ENCODE results near the gene NEAT1.
A peak's percentile ranks its signal among the peaks of the same experiment; 100 is the strongest.

- TF ChIP-seq, protein P1, sequence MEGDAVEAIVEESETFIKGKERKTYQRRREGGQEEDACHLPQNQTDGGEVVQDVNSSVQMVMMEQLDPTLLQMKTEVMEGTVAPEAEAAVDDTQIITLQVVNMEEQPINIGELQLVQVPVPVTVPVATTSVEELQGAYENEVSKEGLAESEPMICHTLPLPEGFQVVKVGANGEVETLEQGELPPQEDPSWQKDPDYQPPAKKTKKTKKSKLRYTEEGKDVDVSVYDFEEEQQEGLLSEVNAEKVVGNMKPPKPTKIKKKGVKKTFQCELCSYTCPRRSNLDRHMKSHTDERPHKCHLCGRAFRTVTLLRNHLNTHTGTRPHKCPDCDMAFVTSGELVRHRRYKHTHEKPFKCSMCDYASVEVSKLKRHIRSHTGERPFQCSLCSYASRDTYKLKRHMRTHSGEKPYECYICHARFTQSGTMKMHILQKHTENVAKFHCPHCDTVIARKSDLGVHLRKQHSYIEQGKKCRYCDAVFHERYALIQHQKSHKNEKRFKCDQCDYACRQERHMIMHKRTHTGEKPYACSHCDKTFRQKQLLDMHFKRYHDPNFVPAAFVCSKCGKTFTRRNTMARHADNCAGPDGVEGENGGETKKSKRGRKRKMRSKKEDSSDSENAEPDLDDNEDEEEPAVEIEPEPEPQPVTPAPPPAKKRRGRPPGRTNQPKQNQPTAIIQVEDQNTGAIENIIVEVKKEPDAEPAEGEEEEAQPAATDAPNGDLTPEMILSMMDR (IDR thresholded peaks at IDR 0.05) = no peak
- TF ChIP-seq POLR2A (IDR thresholded peaks at IDR 0.05) = peak; percentile 79
Observed at GRCh38 chr11:65420979-65421793, 1.4 kb upstream of the NEAT1 start.
